GM19452 (cell line): Measurements from ENCODE around the gene TRIB2.

Source experiments
- ATAC-seq: cut with Tn5 transposase; IDR thresholded peaks from one replicate; pipeline ENCODE4 v1.9.1; 2021; ENCODE audit not compliant: unreplicated experiment

Gene TRIB2

DNA sequence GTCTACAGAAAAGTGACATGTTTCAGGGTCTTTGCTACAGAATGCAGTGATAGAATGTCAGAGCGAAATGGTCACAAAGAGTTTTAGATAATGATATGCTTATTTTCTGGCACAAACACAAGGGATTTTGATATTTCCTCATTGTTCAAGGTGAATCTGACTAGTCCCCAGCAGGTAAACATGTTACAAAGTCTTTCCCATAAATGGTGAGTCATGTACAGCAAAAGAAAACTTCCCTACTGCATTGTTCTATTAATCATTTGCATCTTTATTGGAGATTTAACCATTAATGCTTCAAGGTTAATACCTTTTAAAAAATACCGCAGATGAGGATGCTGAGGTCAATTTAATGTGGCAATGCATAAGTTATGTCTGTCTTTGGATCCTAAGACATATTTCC is 19.1 kb upstream of the TRIB2 start:
- ATAC-seq = no peak

DNA sequence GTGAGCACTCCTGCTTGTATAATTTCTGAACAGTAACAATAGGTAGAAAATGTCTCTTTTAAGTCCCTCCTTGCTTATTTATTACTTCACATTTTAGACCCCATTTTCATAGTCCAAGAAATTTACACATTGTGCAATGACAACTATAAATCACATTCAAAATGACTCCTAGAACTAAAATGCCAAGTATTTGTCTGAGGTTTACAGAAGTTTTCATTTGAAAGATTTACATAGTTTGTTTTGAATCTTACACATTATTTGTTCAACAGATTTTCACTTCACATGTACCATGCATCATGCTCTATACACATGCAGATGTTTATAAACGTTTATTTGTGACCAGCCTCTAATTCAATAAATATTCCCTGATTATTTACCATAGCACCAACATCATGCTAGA is 15.7 kb upstream of the TRIB2 start:
- no peak for ATAC-seq

DNA sequence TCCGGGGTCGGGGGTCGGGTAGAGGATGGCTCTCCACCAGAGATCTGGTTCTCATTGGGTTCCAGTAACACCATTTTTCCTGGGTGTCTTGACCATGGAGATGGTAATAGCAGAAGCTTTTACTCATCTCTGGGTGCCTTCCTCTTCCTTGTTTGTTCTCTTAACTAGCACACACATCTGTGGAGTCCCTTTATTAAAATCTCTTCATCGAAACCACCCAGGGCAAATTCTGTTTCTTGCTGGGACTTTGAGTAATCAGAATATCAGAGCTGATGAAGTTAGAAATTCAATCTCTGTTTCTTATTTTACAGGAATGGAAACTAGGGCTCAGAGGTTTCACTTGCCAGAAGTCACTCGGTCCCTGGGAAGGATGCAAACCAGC is 15.0 kb upstream of the TRIB2 start:
- ATAC-seq = no peak

DNA sequence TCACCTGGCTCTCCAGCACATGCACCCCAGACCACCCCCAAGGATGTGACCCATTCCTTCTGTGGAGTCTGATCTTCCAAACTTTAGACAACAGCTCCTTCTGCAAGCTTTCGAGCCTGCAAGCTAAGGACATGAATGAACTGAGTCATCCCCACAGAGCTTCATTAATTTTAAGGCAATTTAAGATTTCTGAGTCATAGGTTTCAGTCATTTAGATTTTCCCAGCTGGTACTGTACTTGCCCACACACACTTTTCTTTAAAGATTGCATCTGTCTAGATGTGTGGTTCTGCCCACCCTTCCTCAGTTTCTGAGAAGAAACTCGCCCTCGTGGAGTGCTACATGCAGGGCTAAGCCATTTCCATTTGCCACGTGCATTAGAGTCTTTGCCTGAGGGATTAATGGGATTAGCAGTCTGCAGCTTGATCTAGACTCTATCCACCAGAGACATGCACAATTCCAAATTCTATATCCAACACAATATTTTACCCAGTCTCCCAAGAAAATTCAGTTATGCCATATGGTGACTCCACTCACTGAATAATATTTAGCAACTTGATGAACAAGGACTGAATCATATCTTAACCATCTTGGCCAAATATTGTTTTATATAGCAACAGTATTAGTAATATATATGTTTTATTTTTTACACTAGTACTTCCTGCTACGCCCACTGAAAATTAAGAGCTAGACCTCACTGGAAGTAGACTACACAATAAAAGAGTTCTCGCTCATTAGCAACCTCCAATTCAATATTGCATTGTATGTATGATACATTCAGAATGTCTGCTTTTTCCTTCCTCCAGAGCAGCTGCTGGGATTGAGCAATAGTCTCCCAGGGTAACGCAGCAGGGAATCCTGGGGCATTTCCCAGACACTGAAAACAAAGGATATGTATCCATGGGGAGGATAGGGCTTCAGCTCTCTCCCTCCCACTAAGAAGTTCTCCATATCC is 14.3 kb upstream of the TRIB2 start:
- ATAC-seq = no peak

DNA sequence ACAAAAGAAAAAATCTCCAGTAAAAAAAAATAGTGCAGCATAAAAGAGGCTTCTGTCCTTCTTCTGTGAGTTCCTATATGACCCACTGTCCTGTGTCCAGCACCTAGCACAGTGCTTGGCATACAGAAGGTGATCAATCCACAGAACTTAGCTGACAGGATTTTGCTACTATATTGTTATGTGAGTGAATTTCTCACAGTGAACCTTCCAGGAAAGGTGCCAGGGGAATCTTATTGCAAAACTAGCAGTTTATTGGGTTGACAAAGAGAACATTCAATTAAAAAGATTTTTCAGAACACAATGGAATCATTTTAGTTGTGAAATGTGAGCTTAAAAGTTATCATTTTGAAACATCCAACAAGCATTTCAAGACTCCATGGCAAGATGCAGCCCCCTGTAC is 12.4 kb upstream of the TRIB2 start:
- ATAC-seq = no peak

DNA sequence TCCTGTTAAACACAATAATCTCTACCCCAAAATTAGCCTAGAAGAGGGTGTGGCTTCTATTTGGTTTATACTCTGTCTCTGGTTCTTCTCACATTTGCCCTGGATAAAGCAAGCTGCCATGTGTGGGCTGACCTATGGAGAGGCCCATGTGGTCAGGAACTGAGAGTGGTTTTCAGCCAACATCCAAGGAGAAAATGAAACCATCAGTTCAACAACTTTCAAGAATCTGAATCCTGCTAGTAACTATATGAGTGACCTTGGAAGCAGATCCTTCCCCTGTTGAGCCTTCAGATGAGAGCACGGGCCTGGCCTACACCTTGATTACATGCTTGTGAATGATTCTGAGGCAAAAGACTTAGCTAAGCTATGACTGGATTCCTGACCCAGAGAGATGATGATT is 11.5 kb upstream of the TRIB2 start:
- no peak for ATAC-seq

DNA sequence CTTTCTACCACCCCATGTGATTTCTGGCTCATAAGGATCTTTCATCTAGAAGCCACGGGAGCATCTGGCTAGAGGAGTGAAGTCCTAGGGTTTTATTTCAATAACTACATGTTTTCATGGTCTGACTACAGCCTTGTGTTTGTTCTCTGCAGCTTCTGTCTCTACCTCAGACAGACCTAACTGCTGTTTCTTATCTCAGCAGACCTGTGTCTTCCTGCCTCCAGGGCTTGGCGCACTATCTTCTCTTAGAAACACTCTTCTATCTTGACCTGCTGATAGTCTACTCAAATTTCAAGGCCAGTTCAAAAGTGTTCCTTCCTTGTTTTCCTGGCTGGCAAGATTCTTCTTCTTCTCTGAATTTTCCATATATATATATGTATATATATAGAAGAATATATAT is 11.0 kb upstream of the TRIB2 start:
- ATAC-seq = no peak

DNA sequence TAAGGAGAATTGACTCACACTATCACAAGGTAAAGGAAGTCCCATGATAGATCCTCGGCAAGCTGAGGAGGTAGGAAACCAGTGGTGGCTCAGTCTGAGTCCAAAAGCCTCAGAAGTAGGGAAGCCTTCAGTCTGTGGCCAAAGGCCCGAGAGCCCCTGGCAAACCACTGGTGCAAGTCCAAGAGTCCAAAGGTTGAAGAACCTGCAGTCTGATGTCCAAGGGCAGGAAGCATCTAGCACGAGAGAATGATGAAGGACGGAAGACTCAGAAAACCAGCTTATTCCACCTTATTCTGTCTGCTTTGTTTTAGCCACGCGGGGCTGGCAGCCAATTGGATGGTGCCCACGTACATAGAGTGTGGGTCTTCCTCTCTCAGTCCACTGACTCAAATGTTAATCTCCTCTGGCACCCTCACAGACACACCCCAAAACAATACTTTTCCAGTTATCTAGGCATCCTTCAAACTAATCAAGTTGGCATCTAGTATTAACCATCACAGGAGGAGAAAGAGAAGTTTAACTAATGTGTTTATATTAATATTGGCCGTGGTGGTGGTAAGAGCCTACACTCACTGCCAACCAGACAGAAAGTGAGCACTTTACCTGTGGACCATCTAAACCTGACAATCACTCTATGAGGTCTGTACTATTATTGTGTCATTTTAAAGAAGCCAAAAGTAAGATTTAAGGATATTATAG is 8.1 kb upstream of the TRIB2 start:
- ATAC-seq = no peak

DNA sequence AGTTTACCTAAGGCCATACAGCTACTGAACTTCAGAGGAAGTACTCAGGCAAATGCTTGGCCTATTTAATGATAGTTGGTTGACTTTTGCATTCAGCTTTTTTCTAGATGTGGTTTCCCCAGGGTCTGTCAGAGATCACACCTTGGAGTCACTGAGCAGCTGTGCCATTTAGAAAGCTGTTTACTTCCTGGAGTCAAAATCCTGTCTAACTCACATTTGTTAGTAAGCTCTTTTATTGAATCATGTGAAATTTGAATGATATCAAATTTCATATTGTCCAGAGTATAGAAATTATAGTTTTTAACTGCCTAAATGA is 7.6 kb upstream of the TRIB2 start:
- no peak for ATAC-seq

DNA sequence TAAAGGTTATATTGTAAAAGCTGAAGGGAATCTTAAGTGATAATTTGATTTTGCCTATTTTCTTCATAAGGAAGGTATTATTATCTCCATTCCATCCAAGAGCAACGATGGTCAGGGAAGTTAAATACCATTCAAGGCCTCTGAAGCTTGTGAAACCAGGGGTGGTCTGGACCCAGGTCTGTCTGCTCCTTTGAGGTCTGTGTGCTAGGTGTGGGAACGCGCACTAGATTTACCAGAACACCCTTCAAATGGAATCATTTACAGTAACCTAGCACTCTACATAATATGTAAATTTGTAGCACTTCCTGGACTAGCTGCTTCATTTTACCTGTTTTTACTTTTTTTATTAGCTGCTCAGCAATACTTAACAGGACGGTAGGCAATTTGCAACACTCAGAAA is 6.4 kb upstream of the TRIB2 start:
- no peak for ATAC-seq

DNA sequence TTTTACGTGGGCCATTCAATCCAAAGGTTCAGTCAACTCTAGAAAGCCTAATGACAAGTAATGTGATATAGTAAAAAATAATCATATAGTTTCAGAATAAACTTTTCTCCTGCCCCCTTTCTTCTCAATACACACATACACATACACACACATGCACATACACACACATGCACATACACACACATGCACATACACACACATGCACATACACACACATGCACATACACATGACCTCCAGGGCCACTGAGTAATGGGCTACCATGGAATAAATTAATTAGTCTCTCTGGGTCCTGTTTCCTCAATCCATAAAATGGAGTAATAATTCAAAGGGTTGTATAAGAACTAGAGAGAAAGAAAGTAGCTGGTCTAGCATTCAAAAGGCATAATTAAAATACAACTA is 5.4 kb upstream of the TRIB2 start:
- ATAC-seq = no peak

DNA sequence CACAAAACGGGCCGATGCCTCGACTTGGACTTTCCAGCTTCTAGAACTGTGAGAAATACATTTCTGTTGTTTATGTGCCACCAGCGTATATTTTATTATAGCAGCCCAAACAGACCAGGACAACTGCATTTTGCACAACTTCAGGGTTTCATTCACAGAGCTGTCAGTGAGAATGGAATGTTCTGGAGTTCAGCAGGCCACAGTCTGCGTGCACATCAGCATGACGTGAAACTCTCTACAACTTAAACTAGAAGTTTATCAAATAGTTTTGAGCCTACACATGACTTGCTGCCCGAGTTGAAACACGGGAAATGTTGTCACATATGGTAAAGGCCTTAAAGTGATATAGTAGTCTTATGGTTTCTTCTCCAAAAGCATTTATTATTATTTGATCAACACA is 3.9 kb upstream of the TRIB2 start:
- no peak for ATAC-seq

DNA sequence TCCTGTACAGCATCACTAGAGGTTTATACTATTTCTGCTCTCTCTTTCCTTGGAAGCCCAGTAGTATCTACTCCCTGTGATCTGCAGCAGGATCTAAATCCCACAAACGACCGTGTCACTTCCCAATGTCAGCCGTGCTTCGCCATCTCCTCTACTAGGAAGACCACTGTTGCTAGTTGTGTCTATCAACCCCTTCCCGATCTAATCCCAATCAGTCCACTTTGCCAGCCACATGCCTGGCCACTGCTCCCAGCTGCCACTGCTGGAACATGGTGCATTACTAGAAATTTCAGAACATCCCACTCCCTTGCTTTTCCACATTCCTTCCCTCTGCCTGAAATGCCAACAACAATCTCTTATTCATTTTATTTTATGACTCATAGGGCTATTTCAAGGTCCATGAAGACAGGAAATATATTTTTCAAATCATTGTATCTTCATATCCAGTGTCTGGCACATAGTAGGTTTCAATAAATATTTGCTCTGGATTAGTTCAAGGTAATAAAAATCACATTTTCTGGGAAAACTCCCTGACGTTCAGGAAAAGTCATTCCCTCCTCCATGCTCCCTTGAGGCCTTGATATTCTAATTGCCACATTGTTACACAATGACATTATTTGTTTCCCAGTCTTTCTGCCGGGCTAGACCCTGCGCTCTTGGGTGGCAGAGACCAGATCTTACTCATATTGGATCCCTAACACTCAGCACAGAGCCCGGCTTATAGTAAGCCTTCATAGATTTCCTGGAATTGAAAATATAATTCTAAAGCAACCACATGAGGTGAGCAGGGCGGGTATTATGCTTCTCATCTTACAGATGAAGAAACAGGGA is 2.1 kb upstream of the TRIB2 start:
- no peak for ATAC-seq

DNA sequence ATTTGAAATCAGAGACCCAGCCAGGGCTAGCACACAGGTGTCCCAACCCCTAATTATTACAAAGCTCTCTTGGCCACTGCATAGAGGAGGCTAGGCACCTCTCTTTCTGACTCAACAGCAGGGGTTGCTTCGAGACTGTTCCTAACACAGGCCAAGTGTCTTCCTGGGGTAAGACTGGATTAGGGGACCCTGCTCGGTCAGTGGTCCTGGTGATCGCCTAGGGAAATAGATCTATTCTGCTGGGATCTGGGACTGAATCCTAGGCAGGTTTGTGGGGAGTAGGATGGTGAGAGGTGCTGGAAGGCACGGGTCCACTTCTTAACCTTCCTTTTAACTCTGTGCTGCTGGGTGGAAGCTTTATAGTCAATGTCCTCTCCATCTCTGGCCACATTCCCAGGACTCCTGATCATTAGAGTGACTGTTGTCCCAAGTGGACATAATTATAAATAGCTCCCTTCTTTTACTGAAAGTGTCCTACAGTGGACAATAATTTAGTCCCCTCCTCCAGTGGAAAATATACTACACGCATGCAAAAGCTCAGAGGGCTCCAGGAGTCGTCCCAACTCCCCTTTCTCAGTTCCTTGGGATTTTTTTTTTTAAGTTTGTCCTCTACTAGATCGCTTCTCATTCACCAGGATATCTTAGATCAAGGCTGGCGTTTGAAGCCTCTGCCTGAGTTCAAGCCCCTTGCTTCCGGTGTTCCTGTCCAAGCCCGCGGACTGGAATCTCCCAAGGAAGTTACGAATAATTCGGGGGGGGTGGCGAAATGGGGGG is 1.3 kb upstream of the TRIB2 start:
- no peak for ATAC-seq

DNA sequence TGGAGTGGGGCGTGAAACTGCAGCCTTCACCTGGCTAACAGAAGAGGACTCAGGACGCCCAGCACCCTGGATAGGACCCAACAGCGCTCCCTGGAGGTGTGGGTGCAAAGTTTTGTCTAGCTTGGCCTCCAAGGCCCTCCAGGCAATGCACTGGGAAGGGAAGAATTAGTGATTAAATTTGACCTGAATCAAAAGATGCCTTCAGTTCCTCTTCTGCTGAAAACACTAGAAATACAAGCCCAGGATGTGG is 779 bp upstream of the TRIB2 start:
- ATAC-seq = peak; percentile 23

DNA sequence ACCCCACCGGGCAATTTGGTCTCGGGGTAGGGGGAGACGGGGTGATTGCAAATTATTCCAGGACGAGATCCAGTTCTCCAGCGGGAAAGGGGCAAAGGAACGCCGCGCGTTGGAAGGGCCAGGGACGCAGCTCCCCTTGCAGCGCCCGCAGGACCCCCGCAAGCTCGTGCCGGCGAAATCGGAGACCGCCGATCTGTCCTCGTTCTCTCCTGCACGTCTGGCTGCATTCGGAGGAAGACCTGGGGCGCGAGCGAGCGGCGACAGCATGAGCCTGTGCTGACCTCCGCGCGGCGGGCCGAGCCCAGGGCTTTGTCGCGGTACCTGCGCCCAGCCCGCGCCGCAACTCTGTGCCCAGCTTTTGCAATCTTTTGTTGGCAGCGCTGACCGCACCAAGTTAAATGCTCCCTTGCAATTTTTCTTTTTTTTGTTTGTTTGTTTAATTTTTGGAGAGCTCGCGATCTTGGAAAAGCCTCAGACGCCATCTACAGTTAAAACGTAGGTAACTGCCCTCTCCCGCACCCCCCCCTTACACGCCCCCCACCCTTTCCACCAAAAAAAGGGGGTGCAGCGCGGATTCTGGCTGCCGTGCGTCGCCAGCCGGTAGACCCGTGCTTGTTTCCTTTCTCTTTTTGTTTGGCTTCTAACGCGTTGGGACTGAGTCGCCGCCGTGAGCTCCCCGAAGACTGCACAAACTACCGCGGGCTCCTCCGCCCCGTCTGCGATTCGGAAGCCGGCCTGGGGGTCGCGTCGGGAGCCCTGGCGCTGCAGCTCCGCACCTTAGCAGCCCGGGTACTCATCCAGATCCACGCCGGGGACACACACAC is 667 bp downstream of the TRIB2 start:
- no peak for ATAC-seq

DNA sequence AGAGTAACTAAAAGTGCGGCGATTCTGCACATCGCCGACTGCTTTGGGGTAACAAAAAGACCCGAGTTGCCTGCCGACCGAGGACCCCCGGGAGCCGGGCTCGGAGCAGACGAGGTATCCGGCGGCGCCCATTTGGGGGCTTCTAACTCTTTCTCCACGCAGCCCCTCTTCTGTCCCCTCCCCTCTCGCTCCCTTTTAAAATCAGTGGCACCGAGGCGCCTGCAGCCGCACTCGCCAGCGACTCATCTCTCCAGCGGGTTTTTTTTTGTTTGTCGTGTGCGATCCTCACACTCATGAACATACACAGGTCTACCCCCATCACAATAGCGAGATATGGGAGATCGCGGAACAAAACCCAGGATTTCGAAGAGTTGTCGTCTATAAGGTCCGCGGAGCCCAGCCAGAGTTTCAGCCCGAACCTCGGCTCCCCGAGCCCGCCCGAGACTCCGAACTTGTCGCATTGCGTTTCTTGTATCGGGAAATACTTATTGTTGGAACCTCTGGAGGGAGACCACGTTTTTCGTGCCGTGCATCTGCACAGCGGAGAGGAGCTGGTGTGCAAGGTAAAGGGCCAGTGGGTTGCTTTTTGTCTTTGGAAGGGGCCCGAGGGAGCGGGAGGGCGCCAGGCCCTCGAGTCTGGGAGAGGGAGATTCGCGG is 1.4 kb downstream of the TRIB2 start:
- ATAC-seq = no peak

DNA sequence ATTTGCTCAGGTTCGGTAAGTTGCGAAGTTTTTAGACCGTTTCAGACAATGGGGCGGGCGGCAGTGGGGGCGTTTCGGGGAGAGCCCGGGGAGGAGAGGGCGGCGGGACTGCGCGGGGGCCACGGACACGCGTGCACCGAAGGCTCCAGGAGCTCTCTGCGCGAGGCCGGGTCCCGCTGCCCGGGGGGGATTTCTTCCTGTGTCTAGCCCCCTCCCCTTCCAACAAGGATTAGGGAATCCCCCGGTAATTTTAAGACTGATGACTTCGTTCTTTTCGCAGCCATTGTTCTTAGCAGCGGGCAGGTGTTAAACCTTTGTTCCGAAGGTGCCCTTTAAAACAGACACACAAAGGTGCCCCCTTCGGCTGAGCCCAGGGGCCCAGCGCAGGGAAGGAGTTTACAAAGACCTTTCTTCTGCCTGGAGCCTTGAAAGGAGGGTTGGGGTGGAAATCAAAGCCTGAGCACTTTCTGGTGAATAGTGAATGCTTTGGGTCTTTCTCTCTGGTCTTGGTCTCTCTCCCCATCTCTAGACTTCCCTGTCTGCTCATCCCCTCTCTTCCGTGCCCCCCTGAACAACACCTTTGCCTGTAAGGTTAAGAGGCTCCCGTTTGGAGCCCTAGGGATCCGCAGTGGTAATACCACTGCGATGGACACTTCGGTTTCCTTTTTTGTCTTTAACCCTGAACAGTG is 2.1 kb downstream of the TRIB2 start:
- no peak for ATAC-seq
